HCT116 (cell line): ENCODE measurements around the gene ATG16L2. TPM values are rescaled to one million over a fixed set of nuclear protein-coding genes. Genes with fewer than 3 reads are reported as not detected.

Experiments
- ATAC-seq: fragments of 200-7000 bp; cut with Tn5 transposase; 2 replicates; pipeline ENCODE4 v1.9.1; 2020; ENCODE audit warnings: mild to moderate bottlenecking, moderate library complexity
- BruUV-seq: library from RNA; stranded (reverse); fragments of 400-500 nt; replicated peaks from 2 replicates; lab custom pipeline; 2021; lab: Mats Ljungman, UMichigan
- CTCF ChIA-PET: fragments of 300-600 bp; sonication (Branson Sonifier 250); formaldehyde crosslinking; loops from one replicate; lab custom pipeline; 2021; ENCODE audit warnings: antibody characterized with exemption; lab: Charles Lee
- POLR2A ChIA-PET: fragments of 300-600, 350-600 bp; sonication (Branson Sonifier 250); formaldehyde crosslinking; loops from one replicate; lab custom pipeline; 2021; ENCODE audit warnings: antibody characterized with exemption; lab: Charles Lee
- RAD21 ChIA-PET, 2 experiments: fragments of 300-600 bp; sonication (Branson Sonifier 250); formaldehyde crosslinking; loops; one replicate each; lab custom pipeline; 2023; ENCODE audit warnings: low total read pairs in 2 of 2; ENCODE audit not compliant: uncharacterized antibody in 2 of 2, unreplicated experiment in 2 of 2, low non-redundant PET in 1 of 2; lab: Charles Lee
- DNase-seq: peaks from one replicate; pipeline ENCODE4 v3.0.0-alpha.2; 2010; ENCODE audit warnings: low read depth, low spot score
- H2AFZ ChIP-seq: fragments of 200-600 bp; shearing (Covaris generic), sonication (generic); 2 replicates; pipeline ENCODE4 v1.6.1; 2017; ENCODE audit warnings: low read depth, mixed run types, mixed read lengths, antibody characterized with exemption, low read length; ENCODE audit not compliant: poor library complexity, severe bottlenecking
- H3K27ac ChIP-seq: 2 replicates; pipeline ENCODE4 v1.5.1; 2012; ENCODE audit warnings: low read depth, low read length
- H3K27me3 ChIP-seq: fragments of 200-600 bp; sonication (generic); 2 replicates; pipeline ENCODE4 v1.6.1; 2016; ENCODE audit warnings: mixed run types, low read length, mixed read lengths; ENCODE audit not compliant: insufficient read depth
- H3K36me3 ChIP-seq, 2 experiments: fragments of 200-500 bp in 1 of 2; fragments of 200-600 bp in 1 of 2; sonication (Bioruptor generic) in 1 of 2; sonication (generic) in 1 of 2; 2 replicates each; pipeline versions ENCODE4 v1.5.1 to v1.6.1; 2014 to 2016; ENCODE audit warnings: low read length in 2 of 2, inconsistent platforms in 1 of 2, mixed read lengths in 1 of 2, mixed run types in 1 of 2; ENCODE audit not compliant: insufficient read depth in 2 of 2, control insufficient read depth in 1 of 2
- H3K4me1 ChIP-seq, 2 experiments: fragments of 200-600 bp in 1 of 2; sonication (generic) in 1 of 2; 2 replicates each; pipeline versions ENCODE4 v1.5.1 to v1.6.1; 2012 to 2017; ENCODE audit warnings: low read length in 2 of 2, inconsistent platforms in 1 of 2, mild to moderate bottlenecking in 1 of 2, mixed read lengths in 1 of 2, mixed run types in 1 of 2, moderate library complexity in 1 of 2; ENCODE audit not compliant: insufficient read depth in 2 of 2, control insufficient read depth in 1 of 2
- H3K4me2 ChIP-seq: fragments of 200-600 bp; sonication (generic); 2 replicates; pipeline ENCODE4 v1.6.1; 2017; ENCODE audit warnings: mixed run types, low read length, mixed read lengths
- H3K4me3 ChIP-seq, 2 experiments: fragments of 200-600 bp in 1 of 2; sonication (generic) in 1 of 2; replicated peaks in 1 of 2; 2 replicates each; pipeline ENCODE4 v1.5.1; 2011 to 2016; ENCODE audit warnings: low read length in 2 of 2, control low read depth in 1 of 2, low read depth in 1 of 2, mild to moderate bottlenecking in 1 of 2, mixed read lengths in 1 of 2, mixed run types in 1 of 2
- H3K79me2 ChIP-seq: fragments of 200-600 bp; sonication (generic); 2 replicates; pipeline ENCODE4 v1.6.1; 2017; ENCODE audit warnings: mild to moderate bottlenecking, mixed run types, low read length, moderate library complexity, mixed read lengths; ENCODE audit not compliant: insufficient read depth
- H3K9ac ChIP-seq: fragments of 200-600 bp; sonication (generic); 2 replicates; pipeline ENCODE4 v1.6.1; 2016; ENCODE audit warnings: low read length, mixed read lengths
- H3K9me2 ChIP-seq: fragments of 200-600 bp; sonication (generic), shearing (Covaris generic); 2 replicates; pipeline ENCODE4 v1.6.1; 2017; ENCODE audit warnings: mixed run types, mild to moderate bottlenecking, moderate library complexity; ENCODE audit not compliant: insufficient read depth
- H3K9me3 ChIP-seq, 2 experiments: fragments of 200-500 bp in 1 of 2; fragments of 200-600 bp in 1 of 2; sonication (Bioruptor generic) in 1 of 2; sonication (generic) in 1 of 2; 2 replicates each; pipeline ENCODE4 v1.6.1; 2014 to 2017; ENCODE audit warnings: low read length in 2 of 2, mixed read lengths in 2 of 2, inconsistent platforms in 1 of 2, low read depth in 1 of 2, mild to moderate bottlenecking in 1 of 2, mixed run types in 1 of 2, moderate library complexity in 1 of 2; ENCODE audit not compliant: control insufficient read depth in 1 of 2, insufficient read depth in 1 of 2
- H4K20me1 ChIP-seq: fragments of 200-600 bp; sonication (generic), shearing (Covaris generic); 2 replicates; pipeline ENCODE4 v1.6.1; 2017; ENCODE audit warnings: mixed run types, mild to moderate bottlenecking, moderate library complexity; ENCODE audit not compliant: insufficient read depth
- CBX3 ChIP-seq: IDR thresholded peaks from 2 replicates; pipeline ENCODE4 v1.6.1; 2012; ENCODE audit warnings: low read depth
- ELF1 ChIP-seq: IDR thresholded peaks from 2 replicates; pipeline ENCODE4 v1.6.1; 2012; ENCODE audit warnings: low read depth, borderline replicate concordance
- EZH2 ChIP-seq: fragments of 200-600 bp; sonication (generic); IDR thresholded peaks from 2 replicates; pipeline ENCODE4 v1.6.1; 2017; ENCODE audit warnings: antibody characterized with exemption, mixed run types
- EZH2phosphoT487 ChIP-seq: fragments of 200-600 bp; IDR thresholded peaks from 2 replicates; pipeline ENCODE4 v1.6.1; 2018; ENCODE audit warnings: antibody characterized with exemption, borderline replicate concordance
- FOSL1 ChIP-seq: IDR thresholded peaks from 2 replicates; pipeline ENCODE4 v1.6.1; 2012; ENCODE audit warnings: low read depth
- JUND ChIP-seq: IDR thresholded peaks from 2 replicates; pipeline ENCODE4 v1.6.1; 2012
- POLR2A ChIP-seq: IDR thresholded peaks from 2 replicates; pipeline ENCODE4 v1.7.0; 2011; ENCODE audit warnings: borderline replicate concordance; ENCODE audit not compliant: insufficient read depth, insufficient read length; ENCODE audit errors: extremely low read depth
- RAD21 ChIP-seq: IDR thresholded peaks from 2 replicates; pipeline ENCODE4 v1.6.1; 2012; ENCODE audit warnings: low read depth, mild to moderate bottlenecking
- SP1 ChIP-seq: IDR thresholded peaks from 2 replicates; pipeline ENCODE4 v1.6.1; 2012; ENCODE audit warnings: low read depth
- SRF ChIP-seq: IDR thresholded peaks from 2 replicates; pipeline ENCODE4 v1.6.1; 2012; ENCODE audit warnings: low read depth
- TCF7L2 ChIP-seq: IDR thresholded peaks from 2 replicates; pipeline ENCODE4 v1.7.0; 2011; ENCODE audit warnings: borderline replicate concordance, inconsistent platforms; ENCODE audit not compliant: insufficient read depth, insufficient read length; ENCODE audit errors: extremely low read depth
- YY1 ChIP-seq: IDR thresholded peaks from 2 replicates; pipeline ENCODE4 v1.6.1; 2011; ENCODE audit warnings: low read length, low read depth, moderate library complexity, mild to moderate bottlenecking; ENCODE audit not compliant: insufficient replicate concordance; ENCODE audit errors: extremely low read depth
- ZFX ChIP-seq: fragments of 450-650 bp; IDR thresholded peaks from 2 replicates; pipeline ENCODE4 v1.6.1; 2017
- ZNF274 ChIP-seq: fragments of 200-500 bp; sonication (Bioruptor generic); IDR thresholded peaks from 2 replicates; pipeline ENCODE4 v1.6.1; 2014; ENCODE audit warnings: mild to moderate bottlenecking, low read depth, low read length, inconsistent platforms
- intact Hi-C: fragments of 100-400 bp; cut with micrococcal nuclease; formaldehyde crosslinking; loops from 2 replicates; pipeline ENCODE4 v1.10.0; 2022
- total RNA-seq: library from RNA; stranded (reverse); gene quantifications from one replicate; pipeline ENCODE4 v1.2.1, GENCODE V29; 2021; ENCODE audit not compliant: unreplicated experiment
- TF ChIP-seq, protein P1 (sequence below): IDR thresholded peaks from 2 replicates; pipeline ENCODE4 v1.6.1; 2012; ENCODE audit warnings: low read depth
- TF ChIP-seq, protein P2 (sequence below): IDR thresholded peaks from 2 replicates; pipeline ENCODE4 v1.6.1; 2012

ATG16L2 gene
- total RNA-seq, 1 experiment from 2014 or later: 15.2 TPM

DNA sequence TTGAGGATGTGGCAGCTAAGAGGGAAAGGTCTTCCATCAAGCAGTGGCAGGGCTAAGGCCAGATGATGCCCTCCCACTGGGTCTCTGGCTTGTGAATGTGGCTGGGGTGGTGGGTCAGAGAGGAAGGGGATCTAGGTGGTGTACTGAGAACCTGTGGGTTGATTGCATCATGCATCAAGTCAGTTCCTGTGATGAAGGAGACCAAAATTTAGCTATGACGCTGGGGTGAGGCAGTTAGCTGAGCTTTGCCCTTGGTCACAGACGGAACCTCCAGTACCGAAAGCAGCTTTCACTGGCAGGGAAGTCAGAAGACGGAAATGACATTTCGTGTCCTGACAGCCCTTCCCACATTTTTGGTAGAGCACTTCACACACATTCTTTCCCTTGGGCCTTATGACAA, 20.7 kb downstream of the ATG16L2 start:
- intact Hi-C loops: no loop called here
- no peak for ATAC-seq
- H3K27me3 ChIP-seq: no peaks in the 10 kb centered on the region
- RAD21 ChIA-PET: no interaction called here
- no peaks in the 10 kb centered on the region for H3K79me2 ChIP-seq
- no peaks in the 10 kb centered on the region for H4K20me1 ChIP-seq
- H3K9ac ChIP-seq: no peak overlapping the region
- H3K9me3 ChIP-seq: no peaks in the 10 kb centered on the region
- POLR2A ChIA-PET: no interaction called here
- BruUV-seq: no TSS peak
- H3K27ac ChIP-seq: no peak overlapping the region
- peaks cover 0 to 6% of the 10 kb centered on the region in 2 experiments; a peak in 2 of 4 replicates for H3K4me1 ChIP-seq
- H2AFZ ChIP-seq: no peak overlapping the region
- CTCF ChIA-PET: interaction anchor here (1.1 kb wide), 1 partner anchor 110 kb away, joined by 3 read pairs; no protein-coding TSS in a partner anchor
- TF ChIP-seq YY1 (no peak), EZH2 (no peak), TCF7L2 (no peak), JUND (no peak), EZH2phosphoT487 (no peak), SP1 (no peak), ELF1 (no peak), SRF (no peak), CBX3 (no peak), FOSL1 (no peak), ZFX (no peak), POLR2A (no peak), RAD21 (no peak), ZNF274 (no peak)
- TF ChIP-seq, protein P1, sequence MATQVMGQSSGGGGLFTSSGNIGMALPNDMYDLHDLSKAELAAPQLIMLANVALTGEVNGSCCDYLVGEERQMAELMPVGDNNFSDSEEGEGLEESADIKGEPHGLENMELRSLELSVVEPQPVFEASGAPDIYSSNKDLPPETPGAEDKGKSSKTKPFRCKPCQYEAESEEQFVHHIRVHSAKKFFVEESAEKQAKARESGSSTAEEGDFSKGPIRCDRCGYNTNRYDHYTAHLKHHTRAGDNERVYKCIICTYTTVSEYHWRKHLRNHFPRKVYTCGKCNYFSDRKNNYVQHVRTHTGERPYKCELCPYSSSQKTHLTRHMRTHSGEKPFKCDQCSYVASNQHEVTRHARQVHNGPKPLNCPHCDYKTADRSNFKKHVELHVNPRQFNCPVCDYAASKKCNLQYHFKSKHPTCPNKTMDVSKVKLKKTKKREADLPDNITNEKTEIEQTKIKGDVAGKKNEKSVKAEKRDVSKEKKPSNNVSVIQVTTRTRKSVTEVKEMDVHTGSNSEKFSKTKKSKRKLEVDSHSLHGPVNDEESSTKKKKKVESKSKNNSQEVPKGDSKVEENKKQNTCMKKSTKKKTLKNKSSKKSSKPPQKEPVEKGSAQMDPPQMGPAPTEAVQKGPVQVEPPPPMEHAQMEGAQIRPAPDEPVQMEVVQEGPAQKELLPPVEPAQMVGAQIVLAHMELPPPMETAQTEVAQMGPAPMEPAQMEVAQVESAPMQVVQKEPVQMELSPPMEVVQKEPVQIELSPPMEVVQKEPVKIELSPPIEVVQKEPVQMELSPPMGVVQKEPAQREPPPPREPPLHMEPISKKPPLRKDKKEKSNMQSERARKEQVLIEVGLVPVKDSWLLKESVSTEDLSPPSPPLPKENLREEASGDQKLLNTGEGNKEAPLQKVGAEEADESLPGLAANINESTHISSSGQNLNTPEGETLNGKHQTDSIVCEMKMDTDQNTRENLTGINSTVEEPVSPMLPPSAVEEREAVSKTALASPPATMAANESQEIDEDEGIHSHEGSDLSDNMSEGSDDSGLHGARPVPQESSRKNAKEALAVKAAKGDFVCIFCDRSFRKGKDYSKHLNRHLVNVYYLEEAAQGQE: no peak
- TF ChIP-seq, protein P2, sequence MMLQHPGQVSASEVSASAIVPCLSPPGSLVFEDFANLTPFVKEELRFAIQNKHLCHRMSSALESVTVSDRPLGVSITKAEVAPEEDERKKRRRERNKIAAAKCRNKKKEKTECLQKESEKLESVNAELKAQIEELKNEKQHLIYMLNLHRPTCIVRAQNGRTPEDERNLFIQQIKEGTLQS: no peak
- H3K4me3 ChIP-seq: no peak overlapping the region
- no peak overlapping the region for H3K4me2 ChIP-seq
- DNase-seq: no peak
- H3K36me3 ChIP-seq: 0 out of 4 replicates have a peak, but pooled peaks cover 0 to 4% of the 10 kb centered on the region in 2 experiments
- no peaks in the 10 kb centered on the region for H3K9me2 ChIP-seq
